GM18909 (cell line): Measurements from ENCODE around the gene CTIF.

Experiments used
- ATAC-seq: cut with Tn5 transposase; IDR thresholded peaks from one replicate; pipeline ENCODE4 v1.9.1; 2021; ENCODE audit warnings: mild to moderate bottlenecking; ENCODE audit not compliant: unreplicated experiment, poor library complexity

Gene CTIF

GRCh38 chr18:48900469-48900868 is 361.6 kb downstream of the CTIF start:
- no peak for ATAC-seq

DNA sequence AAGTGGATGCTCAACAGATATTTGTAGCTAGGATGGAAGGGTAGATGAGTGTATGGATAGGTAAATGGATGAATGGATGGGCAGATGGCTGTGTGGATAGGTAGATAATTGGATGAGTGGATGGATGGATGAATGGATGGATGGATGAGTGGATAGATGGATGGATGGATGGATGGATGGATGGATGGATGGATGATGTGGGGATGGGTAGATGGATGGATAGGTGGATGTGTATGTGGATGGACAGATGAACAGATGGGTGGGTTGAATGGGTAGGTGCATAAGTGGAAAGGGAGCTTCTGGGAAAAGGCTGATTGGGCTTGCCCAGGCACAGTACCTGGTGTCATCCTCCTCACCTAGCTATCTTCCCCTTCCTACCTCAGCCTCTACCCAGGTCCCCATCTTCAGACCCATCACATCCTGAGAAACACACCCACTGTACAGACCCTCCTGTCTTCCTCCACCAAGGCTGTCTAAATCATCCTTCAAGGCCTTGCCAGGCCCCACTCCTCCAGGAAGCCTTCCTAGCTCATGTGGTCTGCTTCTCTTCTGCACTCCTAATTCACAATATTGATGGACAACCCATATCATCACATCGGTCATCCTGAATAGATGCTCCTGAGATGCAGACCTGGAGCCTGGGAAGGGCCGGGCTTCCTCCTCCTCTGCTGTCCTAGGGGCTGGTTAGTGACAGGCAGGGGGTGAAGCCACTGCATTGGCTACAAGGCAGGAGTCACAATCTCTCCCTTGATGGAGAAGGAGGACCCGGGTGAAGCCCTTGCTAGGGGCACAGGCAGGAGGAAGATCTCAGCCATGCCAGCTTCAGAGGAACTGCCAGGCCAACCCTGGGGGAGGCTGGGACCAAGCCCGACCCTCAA is 362.6 kb downstream of the CTIF start:
- ATAC-seq, result no peak

GRCh38 chr18:48902023-48902855 is 363.4 kb downstream of the CTIF start:
- ATAC-seq, result no peak

GRCh38 chr18:48902856-48903601 is 364.2 kb downstream of the CTIF start:
- no peak for ATAC-seq

GRCh38 chr18:48904091-48904490 is 365.3 kb downstream of the CTIF start:
- ATAC-seq, result no peak

DNA sequence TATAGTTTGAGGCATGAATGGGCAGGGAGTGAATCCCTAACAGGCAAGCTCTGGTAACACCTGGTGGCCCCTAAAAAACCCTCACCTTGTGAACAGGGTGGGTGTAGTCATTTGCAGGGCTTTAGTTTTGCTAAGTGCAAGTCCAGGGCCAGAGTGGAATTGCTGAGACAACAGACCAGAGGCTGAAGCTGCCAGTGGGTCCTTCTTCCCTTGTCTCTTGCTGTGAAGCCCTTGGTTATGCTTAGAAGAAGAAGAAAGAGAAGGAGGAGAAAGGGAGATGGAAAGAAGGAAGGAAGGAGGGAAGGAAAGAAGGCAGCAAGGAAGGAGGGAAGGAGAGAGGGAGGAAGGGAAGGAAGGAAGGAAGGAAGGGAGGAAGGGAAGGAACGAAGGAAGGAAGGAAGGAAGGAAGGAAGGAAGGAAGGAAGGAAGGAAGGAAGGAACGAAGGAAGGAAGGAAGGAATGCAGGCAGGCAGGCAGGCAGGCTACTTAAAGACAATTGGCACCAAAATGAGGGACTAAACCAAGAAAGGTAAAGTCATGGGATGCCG is 366.1 kb downstream of the CTIF start:
- no peak for ATAC-seq

DNA sequence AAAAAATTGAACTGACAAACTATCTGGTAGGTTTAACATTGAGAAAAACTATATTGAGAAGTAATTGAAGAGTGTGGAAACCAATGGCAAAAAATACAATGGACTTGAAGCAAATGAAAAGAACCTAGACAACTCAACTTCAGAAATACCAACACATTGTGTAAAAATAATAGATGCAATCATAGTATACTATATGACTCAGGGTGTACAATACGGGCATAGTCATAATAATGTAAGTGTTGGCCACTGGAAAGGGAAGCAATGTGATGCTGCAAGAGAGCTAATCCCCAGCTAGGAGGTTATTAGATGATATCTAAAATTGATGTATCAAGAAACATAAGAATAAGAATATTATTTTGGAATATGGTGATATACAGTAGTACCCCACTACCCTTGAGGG is 366.7 kb downstream of the CTIF start:
- no peak for ATAC-seq

DNA sequence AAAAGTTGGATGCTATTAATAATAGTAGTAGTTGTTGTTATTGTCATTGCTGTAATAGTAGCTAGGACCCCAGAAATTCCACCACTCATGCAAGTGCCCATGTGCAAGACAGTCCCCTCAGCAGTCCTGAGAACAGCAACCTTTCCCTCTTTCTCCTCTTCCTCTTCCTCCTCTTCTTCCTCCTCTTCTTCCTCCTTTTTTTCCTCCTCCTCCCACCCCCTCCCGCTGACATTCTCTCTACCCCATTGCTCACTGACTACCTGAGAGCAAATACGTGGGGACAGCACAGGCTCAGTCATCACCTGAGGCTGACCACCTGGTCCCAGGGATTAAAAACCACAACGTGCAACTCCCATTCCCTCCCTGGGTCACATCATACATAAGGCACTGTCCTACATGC is 370.1 kb downstream of the CTIF start:
- ATAC-seq, result no peak

DNA sequence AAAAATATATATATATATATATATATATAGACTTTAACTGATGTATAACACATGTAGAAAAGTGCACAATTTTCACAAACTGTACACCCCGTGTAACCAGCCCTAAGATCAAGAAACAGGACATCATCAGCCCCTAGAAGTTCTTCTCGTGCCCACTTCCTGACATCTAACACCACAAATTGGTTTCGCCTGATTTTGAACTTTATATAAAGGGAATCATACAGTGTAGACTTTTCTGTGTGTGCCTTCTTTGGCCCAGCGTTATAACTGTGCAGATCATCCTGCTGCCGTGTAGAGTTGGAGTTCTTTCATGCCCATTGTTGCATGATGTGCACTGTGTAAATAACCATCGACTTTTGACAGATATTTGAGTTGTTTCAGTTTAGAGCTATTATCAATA is 370.9 kb downstream of the CTIF start:
- ATAC-seq, result no peak

GRCh38 chr18:48910972-48911545 is 372.2 kb downstream of the CTIF start:
- no peak for ATAC-seq
